HG03378 (cell line): ENCODE measurements around the gene PIP5K1C.
"Not testable (repeated sequence)": the region's sequence is repeated elsewhere in the genome, so short reads cannot be mapped to it uniquely, and the experiment has no call there.

Source experiments
- ATAC-seq: cut with Tn5 transposase; IDR thresholded peaks from one replicate; pipeline ENCODE4 v1.9.1; 2021; ENCODE audit warnings: mild to moderate bottlenecking, moderate library complexity; ENCODE audit not compliant: unreplicated experiment

The PIP5K1C gene

DNA sequence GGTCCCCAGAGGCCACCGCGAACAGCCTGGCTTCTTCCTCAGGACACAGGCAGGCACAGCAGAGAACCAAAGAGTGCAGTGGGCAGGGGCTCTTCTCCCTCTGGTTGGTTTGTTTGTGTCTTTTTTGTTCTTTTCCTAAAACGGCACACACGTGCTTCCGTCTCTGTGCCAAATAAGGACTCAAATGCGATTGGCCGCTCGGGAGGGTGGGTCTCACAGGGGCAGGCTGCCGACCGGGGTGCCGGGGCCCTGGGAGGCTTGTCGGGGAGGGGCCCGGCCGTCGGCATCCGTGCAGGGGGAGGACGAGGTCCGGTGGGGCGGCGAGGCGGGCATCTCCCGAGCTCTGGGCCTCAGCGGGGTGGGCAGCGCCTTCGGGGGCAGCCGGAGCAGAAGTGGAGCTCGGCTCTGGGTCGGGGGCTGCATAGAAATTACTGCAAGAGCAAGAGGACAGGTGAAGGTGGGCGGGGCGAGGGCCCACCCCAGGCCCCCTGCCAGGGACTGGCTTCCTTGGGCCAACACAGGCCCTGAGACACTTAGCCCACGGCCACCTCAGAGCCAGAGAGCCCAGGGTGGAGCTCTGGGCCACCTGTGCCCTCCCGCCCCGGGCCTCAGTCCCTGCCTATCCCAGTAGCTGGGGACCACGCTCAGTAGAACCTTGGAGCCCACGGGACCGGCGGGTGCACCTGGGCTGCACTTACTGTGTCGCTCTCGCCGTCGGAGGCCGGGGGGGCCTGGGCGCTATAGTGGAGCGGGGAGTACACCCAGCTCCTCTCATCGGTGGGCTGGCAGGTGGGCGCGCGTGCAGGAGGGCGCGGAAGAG, 67.3 kb downstream of the PIP5K1C start:
- ATAC-seq: no peak

DNA sequence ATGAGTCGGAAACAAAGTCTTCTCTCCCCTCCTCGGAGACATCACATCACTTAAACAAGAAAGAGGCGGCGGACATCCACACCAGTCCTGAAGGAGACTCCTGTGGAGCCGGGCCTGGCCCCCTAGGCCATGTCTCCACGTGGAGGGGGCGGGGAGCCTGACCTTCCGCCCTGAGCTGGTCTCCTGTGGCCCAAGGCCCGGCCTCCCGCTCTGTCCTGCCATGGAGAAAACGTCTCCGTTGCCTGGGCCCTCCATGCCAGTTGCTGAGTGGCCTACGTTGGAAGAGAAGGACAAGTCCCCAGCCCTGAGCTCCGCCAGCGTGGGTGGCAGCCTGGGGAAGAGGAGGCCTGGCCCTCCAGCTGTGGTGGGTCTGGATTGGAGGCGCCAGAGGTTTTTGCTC, 68.2 kb downstream of the PIP5K1C start:
- no peak for ATAC-seq

DNA sequence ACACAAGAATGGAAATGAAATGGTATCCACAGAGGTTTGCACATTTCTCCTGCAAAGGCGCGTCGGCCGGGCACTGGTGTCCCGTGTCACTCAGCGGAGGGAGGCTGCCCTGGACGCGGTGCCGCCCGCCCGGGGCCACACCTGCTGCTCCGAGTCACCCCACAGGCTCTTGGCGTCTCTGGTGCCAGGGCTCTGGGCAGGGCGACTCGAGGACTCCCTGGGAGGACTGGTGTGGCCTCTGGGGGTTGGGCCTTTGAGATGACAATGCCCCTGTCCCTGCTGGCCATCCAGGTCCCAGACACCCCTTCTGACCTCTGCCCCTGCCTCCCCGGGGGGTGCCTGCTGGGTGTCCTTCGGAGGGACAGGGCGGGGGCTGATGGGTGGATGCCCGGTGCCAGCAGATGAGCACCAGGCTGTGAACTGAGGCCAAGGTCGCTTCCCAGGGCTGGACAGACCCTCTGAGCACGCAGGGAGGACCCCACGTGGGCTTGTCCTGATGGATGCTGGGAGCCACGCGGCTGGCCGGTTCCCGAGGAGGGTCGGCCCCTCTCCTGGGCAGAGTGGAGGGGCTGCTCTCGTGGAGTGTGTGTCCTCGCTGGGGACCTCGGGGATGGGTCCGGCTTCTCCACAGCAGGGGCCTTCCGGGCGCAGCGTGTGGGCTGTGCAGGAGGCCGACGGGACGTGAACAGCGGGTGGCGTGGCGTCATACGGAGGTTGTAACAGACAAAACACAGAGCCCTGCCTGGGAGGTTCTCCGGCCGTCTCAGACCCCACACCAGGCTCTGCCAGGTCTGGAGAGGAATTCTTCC, 69.0 kb downstream of the PIP5K1C start:
- no peak for ATAC-seq

DNA sequence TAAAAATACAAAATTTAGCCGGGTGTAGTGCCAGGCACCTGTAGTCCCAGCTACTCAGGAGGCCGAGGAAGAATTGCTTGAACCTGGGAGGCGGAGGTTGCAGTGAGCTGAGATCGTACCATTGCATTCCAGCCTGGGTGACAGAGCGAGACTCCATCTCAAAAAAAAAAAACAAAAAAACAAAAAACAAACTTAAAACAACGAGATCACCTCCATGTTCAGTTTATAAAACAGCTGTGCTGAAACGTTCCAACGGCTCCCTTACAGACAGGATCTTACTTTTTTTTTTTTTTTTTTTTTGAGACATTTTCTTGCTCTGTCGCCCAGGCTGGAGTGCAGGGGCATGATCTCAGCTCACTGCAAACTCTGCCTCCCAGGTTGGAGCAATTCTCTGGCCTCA, 71.5 kb downstream of the PIP5K1C start:
- not testable (repeated sequence) for ATAC-seq

DNA sequence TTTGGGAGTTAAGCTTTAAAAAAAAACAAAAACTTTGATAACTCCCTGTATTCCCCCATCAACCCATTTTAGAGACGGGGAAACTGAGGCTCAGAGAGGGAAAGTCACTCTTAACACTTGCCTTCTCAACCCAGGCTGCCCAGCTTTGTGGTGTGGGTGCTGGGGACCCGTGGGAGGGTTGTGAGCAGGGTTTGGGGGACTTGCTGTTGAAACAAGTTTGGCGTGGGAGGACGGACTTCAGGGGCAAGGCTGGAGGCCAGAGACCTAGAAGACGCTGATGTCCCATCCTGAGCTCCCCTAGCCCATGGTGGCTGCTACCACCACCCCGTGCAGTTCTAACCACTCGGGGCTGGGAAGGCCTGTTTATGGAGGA, 72.9 kb downstream of the PIP5K1C start:
- no peak for ATAC-seq

DNA sequence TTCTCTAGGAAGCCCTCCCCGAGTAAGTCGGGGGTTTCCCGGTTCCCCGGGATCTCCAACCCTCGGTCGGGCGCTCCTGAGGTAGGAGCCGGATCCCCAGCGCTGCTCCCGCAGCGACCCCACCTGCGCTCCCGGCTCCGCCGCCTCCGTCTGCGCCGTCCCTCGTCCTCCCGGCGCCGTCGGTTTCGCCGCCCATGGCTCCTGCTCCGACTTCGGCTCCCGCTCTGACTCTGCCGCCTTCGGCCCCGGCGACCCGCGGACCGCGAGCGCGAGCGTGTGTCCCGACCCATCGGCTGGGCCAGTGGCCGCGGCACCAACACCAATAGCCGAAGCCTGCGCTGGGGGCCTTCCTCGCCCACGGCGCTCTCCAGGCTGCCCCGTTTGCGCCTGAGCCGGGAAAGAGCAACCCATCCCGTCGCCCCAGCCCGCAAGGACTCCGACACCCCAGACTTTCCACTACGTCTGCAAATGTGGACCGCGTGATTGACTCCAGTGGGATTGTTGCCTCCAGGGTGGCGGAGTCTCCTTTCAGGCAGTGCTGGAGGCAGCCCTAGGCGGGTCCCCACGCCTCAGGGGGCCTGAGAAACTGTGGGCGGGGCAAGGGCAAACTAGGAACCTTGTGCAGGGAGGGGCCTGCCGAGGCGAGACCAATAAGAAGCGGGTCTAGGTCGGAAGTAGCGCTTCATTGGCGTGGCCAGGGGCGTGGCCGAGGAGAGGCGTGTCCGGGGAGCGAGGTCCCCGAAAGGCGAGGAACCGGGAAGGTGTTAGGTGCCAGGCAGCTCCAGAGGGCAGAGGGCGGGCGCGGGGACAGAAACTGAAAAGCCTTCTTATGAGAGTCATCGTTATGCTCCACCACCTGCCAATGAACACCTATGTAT, 73.6 kb downstream of the PIP5K1C start, which contains the start of gene CACTIN:
TSS of gene CACTIN (minus strand) at position 318 of the 878 bp plus-strand sequence. CDS start at position 290, 28 bp downstream.
- peak; percentile 77 for ATAC-seq

DNA sequence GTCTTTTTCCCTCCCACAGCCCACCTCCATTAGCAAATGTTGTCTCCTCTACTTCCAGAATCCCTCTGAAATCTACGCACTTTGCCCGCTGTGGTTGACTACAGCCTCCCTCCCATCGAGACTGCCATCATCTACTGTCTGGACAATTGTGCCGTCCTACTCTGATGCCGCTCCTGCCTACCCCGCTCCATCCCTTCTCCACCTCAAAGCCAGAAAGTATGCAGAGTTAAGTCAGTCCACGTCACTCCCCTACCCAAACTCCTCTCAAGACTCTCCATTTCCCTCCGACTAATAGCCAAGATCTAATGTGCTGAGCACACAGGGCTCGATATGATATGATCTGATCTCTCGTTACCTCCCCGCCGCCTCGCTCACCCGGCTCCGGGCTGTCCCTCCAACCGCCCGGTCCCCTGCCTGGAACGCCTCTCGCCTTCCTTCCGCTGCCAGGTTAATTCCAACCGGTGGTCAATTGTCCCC, 74.2 kb downstream of the PIP5K1C start:
- ATAC-seq: peak; percentile 2

DNA sequence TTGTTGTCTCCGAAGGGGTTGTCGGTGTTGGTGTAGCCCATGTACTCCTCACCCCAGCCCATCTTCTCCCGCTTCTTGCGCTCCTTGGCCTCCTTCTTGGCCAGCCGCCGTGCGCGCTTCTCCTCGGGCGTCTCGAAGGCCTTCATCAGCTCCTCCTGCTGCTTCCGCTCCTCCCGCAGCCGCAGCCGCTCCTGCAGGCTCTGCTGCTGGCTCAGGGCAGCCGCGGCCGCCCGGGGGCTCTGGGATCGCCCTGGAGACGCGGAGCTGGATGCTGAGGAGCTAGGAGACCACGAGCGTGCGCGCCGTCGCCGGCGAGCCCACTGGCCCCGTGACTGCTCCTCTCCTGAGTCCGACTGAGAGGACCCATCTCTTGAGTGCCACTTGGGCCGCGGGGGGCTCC, 76.6 kb downstream of the PIP5K1C start:
- ATAC-seq: no peak

DNA sequence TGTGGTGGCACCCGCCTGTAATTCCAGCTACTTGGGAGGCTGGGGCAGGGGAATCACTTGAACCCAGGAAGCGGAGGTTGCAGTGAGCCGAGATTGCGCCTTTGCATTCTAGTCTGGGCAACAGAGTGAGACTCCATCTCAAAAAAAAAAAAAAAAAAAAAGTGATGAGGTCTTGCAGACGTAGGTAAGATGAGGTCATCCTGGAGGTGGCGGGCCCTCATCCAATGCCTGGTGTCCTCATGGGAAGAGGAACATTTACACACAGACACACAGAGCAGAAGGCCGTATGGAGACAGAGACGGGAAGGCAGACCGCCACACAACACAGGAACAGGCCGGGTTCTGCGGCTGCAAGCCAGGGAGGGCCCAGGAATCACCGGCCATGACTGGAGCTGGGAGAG, 78.0 kb downstream of the PIP5K1C start:
- no peak for ATAC-seq

DNA sequence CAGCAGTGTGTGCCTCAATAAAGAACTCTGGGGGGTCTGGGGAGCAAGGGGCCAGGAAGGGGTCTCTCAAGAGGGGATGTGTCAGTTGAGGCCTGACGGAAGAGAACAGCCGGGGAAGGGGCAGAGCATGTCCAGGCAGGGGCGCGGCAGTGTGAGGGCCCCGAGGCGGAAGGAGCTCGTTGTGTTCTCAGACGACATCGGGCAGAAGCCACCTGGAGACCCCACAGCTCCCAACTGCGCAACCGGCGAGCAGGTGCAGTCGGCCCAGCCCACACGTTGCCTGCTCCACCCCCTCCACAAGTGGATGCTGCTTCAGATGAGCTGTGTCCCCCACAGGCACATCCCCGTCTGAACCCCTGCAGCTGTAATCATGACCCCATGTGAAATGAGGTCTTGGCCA, 78.6 kb downstream of the PIP5K1C start:
- ATAC-seq: no peak

DNA sequence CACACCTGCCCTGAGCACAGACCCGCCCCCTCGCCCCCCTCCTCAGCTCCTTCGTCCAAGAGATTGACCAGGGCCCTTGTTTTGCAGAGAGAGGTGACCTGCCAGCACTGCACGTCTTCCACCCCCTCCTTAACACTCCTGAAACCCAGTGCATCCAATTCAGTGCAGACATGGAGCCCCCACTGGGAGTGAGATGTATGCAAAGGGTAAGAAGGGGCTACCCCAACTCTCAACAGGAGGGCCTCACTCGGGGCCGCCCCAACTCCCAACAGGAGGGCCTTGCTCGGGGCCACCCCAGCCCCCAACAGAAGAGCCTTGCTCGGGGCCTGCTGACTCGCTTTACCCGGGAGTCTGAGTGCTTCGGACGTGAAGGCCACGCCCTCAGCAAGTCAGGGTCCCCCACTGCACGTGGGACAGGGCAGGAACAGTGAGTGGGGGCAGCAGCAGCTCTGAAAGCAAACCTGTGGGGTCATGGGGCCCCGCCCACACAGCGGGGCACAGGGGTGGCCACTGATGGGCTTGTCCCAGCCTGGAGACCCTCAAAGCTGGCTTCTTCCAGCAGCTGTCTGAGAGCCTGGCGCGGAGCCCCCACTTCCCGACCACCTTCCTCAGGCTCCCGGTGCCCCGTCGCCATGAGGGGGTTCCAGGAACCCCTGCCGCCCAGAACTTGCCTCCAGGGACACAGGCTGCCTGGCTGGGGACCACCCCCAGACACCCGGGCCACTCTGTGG, 79.3 kb downstream of the PIP5K1C start:
- no peak for ATAC-seq

DNA sequence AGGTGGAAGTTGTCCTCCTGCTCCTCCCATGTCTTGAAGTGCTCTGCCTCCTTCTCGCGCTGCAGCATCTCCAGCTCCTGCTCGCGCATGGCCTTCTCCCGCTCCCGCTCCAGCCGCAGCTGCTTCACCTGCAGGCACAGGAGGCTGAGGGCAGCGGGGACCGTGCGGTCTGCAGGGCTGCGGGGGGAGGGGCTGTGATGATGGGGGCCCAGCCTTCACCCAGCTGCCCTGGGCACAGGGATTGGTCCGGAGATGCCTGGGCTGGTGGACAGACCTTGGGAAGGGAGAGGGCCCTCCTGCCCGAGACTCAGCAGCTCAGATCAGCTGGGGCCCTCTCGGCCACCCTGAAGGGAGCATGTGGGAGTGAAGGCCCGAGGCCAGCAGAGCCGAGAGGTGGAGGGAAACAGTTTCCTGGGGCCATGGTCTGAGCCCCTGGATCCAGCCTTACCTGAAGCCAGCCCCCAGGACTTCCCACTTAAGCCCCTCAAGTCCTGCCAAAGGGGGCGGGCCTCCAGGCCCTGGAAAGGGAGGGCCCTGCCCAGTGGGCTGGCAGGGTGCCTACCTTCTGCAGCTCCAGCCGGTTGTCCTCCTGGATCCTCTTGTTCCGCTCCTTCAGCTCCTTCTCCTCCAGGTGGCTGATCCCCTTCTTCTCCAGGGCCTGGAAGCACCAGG, 80.0 kb downstream of the PIP5K1C start:
- ATAC-seq: no peak

DNA sequence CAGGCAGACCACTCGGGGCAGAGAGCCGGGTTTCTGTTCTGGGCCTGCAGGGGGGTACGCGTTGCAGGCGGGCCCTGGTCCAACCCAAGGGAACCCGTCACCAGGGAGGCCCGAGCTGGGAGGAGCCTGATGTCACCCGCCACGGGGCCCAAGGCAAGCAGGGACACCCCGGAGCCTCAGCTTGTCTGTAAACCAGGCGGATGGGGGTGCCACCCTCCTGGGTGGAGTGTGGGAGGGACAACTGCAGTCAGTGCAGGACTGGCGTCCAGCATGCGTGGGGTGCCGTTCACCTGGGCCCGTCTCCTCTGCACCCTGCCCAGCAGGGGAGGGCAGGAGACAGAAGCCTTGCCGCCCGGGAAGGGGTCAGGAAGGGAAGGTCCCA, 80.6 kb downstream of the PIP5K1C start:
- ATAC-seq: no peak

DNA sequence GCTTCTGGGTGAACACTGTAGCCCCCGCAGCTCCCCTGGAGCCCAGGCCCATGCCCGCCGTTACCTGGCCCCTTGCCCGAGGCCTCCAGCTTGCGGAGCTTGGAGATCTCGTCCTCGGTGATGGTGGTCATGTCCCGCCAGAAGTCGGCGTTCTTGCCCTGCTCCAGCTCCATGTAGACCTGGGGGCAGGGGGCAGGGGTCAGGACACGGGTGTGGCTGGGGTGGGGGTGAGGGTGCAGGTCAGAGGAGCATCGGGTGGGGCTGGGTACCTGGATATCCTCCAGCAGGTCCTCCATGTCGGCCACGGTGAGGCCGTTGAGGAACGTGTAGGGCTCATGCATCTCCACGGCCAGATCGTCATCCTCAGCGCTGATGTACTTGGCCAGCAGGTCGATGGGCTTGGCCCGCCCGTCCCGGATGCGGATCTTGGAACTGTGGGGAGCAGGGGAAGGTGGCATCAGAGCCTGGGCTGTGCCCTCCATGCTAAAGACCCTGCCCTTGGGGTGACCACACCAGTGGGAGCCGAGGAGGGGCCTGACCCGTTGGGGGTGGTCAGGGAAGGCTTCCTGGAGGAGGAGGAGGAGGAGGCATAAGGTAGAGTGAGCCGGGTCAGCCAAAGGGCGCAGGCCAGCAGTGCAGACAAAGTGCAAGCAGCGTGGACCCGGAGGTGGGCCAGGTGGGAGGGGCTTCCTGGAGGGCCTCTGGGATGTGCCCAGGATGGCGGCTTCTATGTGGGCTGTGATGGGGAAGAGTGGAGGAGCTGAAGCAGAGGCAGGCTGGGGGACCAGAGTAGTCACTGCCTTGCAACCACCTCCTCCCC, 81.2 kb downstream of the PIP5K1C start:
- ATAC-seq: no peak

DNA sequence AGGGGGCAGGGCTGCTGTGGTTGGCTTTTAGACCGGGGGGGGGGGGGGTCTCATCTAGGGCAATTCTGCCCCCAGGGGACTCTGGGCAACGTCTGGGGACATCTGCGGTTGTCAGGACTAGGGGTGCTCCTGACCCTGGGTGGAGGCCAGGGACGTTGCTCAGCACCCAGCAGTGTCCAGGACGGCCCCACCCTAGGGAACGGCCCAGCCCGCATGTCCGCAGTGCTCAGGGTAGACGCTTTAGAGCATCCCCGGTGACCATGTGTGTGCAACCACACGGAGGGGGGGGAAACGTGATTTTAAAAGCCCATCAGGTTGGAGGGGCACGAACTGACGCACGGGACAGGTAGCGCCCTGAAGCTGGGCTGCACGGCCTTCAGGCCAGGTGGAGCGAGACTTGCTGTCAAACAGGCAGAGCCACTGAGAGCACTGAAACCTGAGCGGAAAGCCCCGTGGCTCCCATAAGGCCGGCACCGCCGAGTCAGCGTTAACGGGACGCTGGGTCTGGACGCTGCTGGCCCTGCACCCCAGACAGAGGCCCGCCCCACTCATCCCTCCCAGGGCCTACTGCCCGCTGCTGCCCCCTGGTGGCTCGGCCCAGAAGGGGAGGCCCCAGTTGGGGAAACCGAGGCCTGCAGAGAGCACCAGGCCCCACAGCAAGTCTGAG, 82.0 kb downstream of the PIP5K1C start:
- ATAC-seq: no peak

DNA sequence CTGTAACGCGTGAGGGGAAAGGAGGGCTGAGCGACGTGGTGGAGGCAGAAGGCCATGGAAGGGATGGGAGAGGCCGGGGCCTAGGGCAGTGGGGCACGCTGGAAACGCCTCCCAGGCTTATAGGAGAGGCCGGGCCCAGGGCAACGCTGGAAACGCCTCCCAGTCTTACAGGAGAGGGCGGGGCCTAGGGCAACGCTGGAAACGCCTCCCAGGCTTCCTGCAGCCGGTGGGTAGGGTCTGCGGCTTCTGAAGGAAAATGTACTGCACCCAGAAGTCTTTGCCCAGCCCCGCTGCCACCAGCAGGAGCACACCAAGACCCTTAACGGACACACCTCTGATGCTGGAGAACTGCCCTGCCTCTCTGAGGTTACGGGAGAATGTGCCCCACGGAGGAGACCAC, 82.8 kb downstream of the PIP5K1C start:
- no peak for ATAC-seq

DNA sequence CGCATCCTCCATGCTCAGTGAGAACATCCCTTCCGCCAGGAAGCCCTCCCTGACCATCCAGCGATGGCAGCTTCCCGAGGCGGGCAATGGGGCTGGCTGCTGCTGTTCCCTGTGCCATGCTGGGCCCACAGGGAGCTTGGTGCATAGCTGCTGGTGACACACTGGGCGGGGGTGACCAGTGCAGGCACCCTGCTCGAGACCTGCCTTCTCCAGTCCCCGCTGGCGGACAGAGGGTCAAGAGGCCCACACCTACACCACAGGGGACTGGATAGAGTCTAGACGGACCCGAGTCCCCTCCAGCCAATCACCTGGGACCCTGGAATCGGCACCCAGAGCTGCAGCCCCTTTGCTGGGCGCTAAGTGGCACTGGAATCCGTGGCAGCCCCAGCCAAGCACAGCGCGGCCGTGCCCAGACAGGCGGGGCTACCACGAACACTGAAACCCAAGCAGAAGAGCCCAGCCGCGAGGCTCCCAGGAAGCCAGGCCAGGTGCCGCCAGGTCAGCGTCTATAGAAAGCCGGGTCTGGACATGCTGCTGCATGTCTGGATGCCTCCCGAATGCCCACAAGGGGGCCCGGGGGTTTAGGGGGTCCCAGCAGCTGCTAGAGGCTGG, 84.6 kb downstream of the PIP5K1C start:
- ATAC-seq: no peak
